GM12872 (cell line): ENCODE data around the gene VPS8.

Source experiments
- TF ChIP-seq, protein P1 (sequence below): IDR thresholded peaks from 3 replicates; pipeline ENCODE4 v1.5.1; 2011; ENCODE audit warnings: low read depth, mild to moderate bottlenecking, low read length, moderate library complexity; ENCODE audit not compliant: insufficient read depth

Gene VPS8

GRCh38 chr3:184981071-184981470, 169.1 kb downstream of the VPS8 start:
- TF ChIP-seq, protein P1, sequence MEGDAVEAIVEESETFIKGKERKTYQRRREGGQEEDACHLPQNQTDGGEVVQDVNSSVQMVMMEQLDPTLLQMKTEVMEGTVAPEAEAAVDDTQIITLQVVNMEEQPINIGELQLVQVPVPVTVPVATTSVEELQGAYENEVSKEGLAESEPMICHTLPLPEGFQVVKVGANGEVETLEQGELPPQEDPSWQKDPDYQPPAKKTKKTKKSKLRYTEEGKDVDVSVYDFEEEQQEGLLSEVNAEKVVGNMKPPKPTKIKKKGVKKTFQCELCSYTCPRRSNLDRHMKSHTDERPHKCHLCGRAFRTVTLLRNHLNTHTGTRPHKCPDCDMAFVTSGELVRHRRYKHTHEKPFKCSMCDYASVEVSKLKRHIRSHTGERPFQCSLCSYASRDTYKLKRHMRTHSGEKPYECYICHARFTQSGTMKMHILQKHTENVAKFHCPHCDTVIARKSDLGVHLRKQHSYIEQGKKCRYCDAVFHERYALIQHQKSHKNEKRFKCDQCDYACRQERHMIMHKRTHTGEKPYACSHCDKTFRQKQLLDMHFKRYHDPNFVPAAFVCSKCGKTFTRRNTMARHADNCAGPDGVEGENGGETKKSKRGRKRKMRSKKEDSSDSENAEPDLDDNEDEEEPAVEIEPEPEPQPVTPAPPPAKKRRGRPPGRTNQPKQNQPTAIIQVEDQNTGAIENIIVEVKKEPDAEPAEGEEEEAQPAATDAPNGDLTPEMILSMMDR = no peak

- TF ChIP-seq, protein P1 = no peak
Observed at GRCh38 chr3:184982076-184982475, 170.1 kb downstream of the VPS8 start.

DNA sequence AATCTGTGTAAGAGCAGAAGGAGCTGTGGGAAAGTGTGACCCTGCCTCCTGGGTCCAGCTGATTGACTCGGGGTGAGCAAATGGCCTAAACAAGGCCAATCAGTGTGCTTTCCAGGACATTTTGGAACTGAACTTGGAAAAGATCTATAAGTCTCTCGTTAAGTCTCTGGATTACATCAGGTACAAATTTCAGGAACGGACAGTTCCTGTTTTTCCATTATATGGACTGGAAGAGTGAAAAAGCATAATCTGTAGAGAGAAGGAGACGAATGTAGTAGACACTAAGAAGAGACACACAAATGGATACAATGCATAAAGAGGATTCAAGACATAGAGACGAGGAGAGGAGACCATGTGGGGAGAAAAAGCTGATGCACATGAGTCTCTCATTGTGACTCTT, 173.6 kb downstream of the VPS8 start:
- TF ChIP-seq, protein P1 = no peak

GRCh38 chr3:184986366-184986889, 174.5 kb downstream of the VPS8 start:
- TF ChIP-seq, protein P1 = no peak

- TF ChIP-seq, protein P1 = no peak
Observed at GRCh38 chr3:184993394-184993793, 181.4 kb downstream of the VPS8 start.

DNA sequence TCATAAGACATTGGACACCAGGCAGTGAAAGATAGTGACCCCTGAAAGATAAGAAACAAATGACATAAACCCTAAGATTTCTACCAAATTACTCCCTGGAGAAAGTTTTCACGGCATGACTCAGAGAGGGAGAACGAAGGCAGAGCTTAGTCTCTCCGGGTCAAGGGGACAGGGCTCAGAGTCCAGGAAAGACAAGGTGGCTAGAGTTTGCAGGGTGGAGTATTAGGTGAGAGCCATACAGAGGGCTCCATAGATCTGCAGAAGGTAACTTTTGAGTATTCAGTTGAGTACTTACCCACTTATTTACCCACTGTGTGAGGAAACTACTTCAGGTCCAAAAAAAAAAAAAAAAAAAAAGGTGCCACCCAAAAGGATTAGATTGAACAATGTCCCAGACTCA, 197.7 kb downstream of the VPS8 start:
- TF ChIP-seq, protein P1 = no peak

DNA sequence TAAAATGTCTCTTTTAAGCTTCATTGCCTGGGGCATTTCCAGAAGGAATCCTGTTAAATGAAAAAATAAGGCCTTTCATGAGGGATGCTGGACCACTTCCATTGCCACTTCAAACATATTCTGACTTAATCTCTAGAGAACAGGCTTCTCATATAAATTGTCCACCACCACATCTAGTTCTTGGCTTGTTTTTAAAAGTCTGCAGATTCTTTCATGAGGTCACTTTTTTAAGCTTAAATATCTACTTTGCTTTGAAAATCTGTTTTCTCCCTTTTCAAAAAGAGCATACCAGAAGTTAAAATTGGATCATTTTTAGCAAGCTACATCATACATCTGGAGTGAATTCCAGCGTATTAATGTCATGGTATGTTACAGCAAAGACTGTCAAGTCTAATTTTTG, 209.3 kb downstream of the VPS8 start:
- TF ChIP-seq, protein P1 = no peak
